Measurements from ENCODE around the gene CST9L.

Gene CST9L

DNA sequence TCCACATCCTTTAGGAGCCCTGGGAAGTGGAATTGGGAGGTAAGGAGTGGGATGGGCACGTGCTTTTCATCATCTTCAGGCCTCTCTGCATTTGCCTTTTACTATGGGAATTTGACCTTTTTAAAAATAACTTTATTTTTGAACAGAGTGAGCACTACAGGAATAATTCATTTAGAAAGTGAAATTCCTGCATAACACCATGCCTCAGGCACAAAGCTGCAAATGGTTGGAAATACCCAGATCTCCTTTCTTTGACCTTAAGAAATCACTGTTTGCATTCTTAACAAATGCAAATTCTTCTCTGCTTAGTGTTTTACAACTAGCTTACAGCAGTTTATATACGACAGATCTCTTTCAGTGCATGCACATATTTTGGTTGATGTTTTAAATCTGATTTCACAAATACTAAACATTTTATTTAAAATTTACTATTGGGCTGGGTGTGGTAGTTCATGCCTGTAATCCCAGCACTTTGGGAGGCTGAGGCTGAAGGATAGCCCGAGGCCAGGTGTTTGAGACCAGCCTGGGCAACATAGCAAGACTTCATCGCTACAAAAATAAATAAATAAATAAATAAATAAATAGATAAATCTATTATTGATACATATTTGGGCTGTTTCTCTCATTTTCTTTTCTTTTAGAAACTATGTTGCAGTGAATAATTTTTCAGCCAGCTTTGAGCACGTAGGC lies 52.9 kb downstream of the CST9L start:
- intact Hi-C loops (cut with DNase I; ENCODE audit: low total_unique reads), result no loop called here
- Histone ChIP-seq H3K27me3 (no peaks in the 10 kb centered on the region), H3K9me3 (no peaks in the 10 kb centered on the region), H3K4me1 (no peaks in the 10 kb centered on the region), H3K4me3 (no peak overlapping the region), H3K27ac (no peak overlapping the region), H3K36me3 (no peaks in the 10 kb centered on the region)
- TF ChIP-seq, protein P1, sequence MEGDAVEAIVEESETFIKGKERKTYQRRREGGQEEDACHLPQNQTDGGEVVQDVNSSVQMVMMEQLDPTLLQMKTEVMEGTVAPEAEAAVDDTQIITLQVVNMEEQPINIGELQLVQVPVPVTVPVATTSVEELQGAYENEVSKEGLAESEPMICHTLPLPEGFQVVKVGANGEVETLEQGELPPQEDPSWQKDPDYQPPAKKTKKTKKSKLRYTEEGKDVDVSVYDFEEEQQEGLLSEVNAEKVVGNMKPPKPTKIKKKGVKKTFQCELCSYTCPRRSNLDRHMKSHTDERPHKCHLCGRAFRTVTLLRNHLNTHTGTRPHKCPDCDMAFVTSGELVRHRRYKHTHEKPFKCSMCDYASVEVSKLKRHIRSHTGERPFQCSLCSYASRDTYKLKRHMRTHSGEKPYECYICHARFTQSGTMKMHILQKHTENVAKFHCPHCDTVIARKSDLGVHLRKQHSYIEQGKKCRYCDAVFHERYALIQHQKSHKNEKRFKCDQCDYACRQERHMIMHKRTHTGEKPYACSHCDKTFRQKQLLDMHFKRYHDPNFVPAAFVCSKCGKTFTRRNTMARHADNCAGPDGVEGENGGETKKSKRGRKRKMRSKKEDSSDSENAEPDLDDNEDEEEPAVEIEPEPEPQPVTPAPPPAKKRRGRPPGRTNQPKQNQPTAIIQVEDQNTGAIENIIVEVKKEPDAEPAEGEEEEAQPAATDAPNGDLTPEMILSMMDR (IDR thresholded peaks at IDR 0.05), result no peak
- DNase-seq, result no peak

DNA sequence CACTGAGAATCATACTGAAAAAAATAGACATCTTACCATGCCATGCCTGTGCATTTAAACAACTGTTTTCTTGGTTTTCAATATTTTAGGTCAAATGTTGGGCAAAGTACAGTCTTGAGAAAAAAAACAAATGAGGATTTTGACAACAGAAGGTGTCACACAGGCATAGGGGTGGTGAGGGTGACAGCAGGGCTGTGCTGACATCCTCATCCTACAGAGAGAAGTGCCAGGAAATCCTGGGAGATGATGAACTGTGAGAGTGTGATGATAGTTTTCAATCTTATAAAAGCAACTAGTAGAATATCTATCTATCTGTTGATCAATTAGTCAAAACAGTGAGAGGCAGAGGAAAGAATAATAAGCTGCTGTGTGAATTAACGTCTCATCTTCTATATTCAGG lies 53.4 kb downstream of the CST9L start:
- Histone ChIP-seq H3K9me3 (no peaks in the 10 kb centered on the region), H3K4me1 (no peaks in the 10 kb centered on the region), H3K36me3 (no peaks in the 10 kb centered on the region), H3K27me3 (no peaks in the 10 kb centered on the region), H3K27ac (no peak overlapping the region), H3K4me3 (no peak overlapping the region)
- intact Hi-C loops (cut with DNase I; ENCODE audit: low total_unique reads), result no loop called here
- no peak for DNase-seq
- TF ChIP-seq, protein P1 (IDR thresholded peaks at IDR 0.05), result no peak
